ENCODE results near the gene TMEM120A.

- no peak for TF ChIP-seq CTCF (IDR thresholded peaks at IDR 0.05)
- no peak for TF ChIP-seq EP300 (IDR thresholded peaks at IDR 0.05)
These were observed 25.2 kb downstream of the TMEM120A start for GRCh38 chr7:75969182-75969581.

Data from ovary (tissue), 3 donors.